HPDE6-E6E7 (cell line): ENCODE data around the gene PAIP2.
"Not testable (repeated sequence)": the region's sequence is repeated elsewhere in the genome, so short reads cannot be mapped to it uniquely, and the experiment has no call there.

Experiments used
- DNase-seq: peaks from one replicate; pipeline ENCODE4 v3.0.0; 2011; ENCODE audit warnings: missing footprints; ENCODE audit errors: extremely low spot score

The PAIP2 gene

GRCh38 chr5:139378101-139378825 is 36.6 kb downstream of the PAIP2 start:
- no peak for DNase-seq

- DNase-seq: no peak
Observed at GRCh38 chr5:139378941-139379361, 37.3 kb downstream of the PAIP2 start.

DNA sequence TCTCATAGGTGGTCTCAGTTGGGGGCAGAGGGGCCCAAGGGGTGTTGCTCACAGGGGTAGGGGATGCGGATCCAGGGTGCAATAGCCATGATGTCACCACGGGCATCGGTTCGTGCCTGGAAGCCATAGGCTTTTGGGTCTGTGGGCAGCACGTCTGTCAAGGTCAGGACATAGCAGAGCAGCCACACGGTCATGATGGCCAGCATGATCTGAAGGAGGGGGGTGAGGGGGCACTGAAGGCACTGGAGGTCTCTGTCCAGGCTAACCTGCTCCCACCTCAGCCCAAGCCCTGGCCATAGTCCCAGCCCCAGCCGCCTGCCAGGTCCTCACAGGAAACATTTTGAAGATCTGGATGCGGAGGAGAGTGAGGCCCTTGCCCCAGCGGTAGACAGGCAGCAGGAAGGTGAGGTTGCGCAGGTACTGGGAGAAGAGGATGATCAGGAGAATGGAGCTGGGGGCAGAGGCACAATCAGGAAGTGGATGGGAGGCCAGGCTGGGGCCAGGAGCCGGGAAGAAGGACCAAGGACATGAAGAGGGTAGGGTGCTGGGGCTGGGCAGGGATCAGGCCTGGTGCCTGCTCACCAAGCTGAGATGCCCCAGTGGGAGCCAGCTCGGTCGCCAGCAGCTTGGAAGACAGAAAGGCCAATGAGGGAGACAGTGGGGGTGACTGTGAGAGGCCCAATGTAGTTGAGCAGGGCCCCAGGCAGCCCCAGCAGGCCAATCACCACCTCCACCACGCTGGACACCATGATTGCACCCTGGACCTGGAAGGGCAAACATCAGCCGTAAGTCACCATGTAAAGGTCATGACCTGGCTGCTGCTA is 38.2 kb downstream of the PAIP2 start:
- DNase-seq: no peak

GRCh38 chr5:139381837-139382761 is 40.4 kb downstream of the PAIP2 start:
- no peak for DNase-seq

DNA sequence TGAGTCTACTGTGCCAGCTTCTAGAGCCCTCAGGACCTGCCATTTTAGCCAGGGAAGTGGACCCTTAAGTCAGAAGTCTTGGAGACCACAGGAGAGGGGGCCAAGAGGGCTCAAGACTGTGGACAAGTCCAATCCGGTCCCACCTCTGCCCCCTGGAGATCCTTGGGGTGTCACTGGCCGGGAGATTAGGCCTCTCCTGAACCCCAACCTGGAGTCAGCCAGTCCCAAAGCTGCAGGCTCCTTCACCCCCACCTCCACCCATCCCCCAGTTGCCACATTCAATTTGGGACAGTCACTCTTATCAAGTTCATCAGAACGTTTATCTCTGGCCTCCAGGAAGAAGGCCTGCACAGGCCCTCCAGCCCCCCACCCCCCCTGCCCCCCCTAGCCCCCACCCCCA is 41.2 kb downstream of the PAIP2 start:
- DNase-seq: no peak

- no peak for DNase-seq
Observed at GRCh38 chr5:139383275-139383992, 41.8 kb downstream of the PAIP2 start, which contains the start of gene SLC23A1. Gene SLC23A1 (minus strand): TSS chr5:139383297. CDS start chr5:139383253, 44 bp downstream.

DNA sequence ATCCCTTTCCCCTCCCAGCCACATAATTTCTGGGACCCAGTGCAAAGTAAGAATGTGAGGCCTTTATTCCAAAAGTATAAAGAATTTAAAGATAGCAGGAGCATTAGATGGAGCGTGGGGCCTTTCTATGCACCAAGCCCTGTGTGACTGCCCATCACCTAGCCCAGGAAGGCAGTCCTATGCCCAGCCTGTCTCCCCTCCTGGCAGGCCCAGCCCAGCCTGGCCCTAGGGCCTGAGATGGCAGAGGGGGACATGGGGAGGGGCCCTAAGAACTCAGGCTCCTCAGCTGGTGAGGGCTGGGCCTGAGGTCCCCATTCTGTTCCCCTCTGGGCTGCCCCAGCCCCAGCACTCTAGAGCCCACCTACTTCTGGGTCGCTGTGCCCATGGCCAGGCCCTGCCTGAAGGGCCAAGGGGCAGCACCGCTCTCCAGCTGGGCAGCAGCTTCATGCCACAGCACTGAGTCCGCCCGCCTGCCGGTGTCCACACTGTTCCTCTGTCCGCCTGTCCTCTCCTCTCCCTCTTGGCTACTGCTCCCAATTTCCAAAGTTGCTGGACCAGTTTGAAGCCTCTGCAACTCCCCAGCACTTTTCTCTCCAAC is 42.4 kb downstream of the PAIP2 start:
- no peak for DNase-seq

DNA sequence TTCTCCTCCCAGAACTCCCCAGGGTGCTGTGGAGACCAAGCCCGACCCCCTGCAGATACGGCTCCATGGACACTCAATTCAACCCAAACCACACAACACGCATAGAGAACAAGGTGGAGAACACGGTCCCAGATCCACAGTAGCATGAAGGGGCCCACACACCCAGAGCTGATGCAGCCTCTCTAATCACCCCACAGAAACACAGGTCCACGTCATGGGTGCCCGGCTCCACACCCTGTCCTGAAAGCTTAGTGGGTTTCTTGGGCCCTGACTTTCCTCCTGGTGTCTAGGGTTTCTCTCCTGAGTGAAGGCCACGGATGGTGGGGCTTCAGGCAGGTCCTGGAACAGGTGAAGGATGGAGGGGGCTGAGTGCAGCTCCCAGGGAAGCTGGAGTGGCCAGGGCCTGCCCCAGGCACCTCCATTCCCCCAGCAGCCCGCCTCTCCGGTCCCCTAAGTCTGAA is 43.0 kb downstream of the PAIP2 start:
- no peak for DNase-seq

DNA sequence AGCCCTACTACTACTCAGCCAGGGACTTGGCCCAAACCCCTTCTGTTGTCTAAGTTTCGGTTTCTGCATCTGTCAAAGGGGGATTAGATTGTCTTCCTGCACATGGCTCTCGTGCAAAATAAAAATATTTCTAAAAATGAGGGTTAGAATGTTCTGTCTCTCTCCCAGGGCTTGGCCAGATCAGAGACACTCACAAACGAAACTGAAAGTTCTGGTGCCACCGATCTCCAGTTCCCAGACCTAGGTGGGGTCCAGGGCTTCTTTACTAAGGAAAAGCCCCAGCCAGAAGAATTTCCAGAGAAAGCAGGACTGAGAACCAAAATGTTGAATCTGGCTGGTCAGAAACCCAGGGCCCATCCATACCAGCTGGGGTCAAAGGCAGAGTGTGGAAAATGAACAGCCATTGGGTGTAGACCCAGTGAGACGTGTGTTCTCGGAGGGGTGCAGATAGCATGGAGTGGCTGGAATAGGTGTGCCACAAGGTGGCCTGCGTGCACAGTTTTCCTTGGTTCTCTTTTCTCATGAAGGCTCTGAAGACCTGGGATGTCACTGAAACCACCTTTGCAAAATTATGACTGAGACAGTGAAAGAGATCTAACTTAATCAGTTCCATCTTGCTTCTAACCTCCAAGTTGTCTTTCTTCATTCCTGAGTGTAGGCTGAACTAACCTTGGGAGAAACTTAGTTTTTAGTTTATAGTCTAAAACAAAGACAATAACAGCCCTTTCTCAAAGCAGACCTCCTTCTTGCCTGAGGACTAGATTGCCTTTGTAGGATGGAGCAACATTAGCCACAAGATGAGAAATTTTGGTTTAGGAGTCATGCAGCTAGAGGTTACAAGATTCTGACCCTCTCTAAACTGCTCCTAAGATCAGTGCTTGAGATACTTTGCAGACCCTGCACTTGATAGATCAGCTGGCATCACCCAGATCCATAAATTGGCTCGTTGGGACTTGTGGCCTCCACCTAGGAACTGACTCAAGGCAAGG is 43.7 kb downstream of the PAIP2 start:
- no peak for DNase-seq

DNA sequence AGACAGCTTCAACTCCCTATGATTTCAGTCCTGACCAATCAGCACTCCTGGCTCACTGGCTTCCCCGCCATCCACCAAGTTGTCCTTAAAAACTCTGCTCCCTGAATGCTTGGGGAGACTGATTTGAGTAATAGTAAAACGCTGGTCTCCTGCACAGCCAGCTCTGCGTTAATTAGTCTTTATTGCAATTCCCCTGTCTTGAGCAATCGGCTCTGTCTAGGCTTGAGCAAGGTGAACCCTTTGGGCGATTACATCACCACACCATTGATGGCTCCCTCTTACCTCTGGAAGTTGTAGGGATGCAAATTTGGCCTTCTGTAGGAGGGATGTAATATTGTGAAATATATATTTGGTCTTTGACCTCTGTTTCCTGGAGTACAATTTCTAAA is 44.4 kb downstream of the PAIP2 start:
- no peak for DNase-seq

- not testable (repeated sequence) for DNase-seq
Observed at GRCh38 chr5:139386956-139387355, 45.3 kb downstream of the PAIP2 start.

- no peak for DNase-seq
Observed at GRCh38 chr5:139387611-139388197, 46.0 kb downstream of the PAIP2 start.

DNA sequence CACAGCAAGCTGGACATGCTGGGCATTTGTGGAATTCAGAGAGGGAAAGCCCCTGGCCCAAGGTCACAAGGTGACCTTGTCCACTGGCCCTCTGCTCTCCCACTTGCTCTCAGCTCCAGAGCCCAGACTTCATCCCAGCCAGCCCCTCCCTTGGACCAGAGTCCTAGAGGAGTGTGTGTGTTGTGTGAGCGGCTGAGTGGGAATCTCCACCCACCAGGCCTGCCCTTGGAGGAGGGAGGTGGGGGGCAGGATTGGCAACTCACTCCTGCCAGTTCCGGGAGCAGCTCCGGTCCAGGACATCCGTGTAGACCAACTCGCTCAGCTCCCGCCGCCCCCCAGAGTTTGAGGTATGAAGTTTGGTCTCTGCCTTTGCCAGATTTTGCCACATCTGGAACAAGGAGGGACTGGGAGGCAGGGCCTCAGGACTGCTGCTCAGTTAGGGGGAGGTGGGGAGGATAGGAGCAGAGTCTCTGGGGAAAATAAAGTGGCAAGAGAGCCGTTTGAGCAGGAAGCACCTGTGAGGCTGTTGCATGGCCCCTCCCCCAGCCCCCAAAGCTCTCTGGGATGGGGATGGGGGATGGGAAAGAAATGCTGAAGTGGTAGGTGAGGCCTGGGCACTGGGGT is 46.7 kb downstream of the PAIP2 start:
- no peak for DNase-seq

DNA sequence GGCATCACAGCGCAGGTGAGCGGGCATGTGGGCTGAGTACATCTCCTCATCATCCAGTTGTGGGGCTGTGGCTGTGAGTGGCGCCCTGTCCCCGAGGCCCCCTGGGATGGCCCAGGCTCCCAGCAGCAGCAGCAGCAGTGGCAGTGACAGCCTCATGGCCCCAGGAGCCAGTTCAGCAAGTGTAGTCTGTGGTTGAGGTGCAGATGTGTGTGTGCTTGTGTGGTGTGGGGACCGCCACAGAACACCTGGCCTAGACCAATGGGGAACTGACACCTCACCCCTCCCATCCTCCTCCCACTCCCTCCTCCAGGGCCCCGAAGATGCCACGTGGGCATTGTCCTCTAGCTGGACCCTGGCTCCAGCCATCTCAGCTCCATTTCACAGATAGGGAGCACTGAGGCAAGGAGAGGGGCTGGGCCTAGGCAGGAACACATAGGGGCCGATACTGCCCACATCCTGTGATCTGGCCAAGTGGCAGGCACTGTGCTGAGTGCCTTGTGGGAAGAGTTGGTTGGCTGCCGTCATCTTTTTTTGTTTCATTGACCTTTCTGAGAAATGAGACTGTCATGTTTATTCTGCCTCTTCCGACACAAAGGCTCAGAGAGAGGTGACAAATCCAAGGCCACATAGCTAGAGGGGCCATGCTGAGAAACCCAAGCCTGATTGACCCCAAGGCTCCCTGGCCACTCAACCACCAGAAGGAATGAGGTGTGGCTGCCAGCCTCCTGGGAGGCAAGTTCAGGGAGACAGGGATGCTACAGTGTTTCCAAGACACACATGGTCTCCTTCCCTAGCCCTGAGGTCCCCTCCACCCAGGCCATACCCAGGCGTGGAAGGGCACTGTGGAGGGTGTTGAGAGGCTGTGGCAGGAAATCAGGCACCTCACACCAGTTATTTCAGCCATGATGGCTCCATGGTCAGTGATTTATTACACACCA is 48.3 kb downstream of the PAIP2 start, which contains the start of gene MZB1:
Gene MZB1 (minus strand): TSS at position 213 of the 938 bp plus-strand sequence. CDS start 57 bp downstream, at position 156.
- DNase-seq: no peak

GRCh38 chr5:139390639-139391569 is 49.2 kb downstream of the PAIP2 start:
- DNase-seq: no peak
